ENCODE data around the gene USP21.

DNA sequence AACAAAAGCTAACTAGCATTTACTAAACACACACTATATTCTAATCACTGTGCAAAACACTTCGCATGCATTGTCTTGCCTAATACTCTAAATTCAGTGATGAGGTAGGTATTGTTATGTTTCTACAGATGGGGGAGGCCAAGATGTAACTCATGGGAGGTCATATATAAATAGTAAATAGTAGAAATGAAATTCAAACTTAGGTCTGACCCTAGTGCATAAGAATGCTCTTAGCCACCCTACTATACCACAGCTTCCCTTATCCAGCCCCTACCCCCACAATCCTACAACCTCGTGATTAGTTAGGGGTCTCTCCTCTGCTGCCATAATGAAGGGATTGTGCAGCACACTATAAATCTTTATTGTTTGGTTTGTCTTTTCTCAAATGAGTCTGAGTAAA is 44.7 kb upstream of the USP21 start:
- TF ChIP-seq FOXP2 (optimal IDR thresholded peaks at IDR 0.05; ENCODE audit: borderline replicate concordance, extremely low read depth, extremely low read length, insufficient read depth) (no peak), POLR2AphosphoS5 (IDR thresholded peaks at IDR 0.05; ENCODE audit: low read depth, low read length) (no peak)
- TF ChIP-seq, protein P1, sequence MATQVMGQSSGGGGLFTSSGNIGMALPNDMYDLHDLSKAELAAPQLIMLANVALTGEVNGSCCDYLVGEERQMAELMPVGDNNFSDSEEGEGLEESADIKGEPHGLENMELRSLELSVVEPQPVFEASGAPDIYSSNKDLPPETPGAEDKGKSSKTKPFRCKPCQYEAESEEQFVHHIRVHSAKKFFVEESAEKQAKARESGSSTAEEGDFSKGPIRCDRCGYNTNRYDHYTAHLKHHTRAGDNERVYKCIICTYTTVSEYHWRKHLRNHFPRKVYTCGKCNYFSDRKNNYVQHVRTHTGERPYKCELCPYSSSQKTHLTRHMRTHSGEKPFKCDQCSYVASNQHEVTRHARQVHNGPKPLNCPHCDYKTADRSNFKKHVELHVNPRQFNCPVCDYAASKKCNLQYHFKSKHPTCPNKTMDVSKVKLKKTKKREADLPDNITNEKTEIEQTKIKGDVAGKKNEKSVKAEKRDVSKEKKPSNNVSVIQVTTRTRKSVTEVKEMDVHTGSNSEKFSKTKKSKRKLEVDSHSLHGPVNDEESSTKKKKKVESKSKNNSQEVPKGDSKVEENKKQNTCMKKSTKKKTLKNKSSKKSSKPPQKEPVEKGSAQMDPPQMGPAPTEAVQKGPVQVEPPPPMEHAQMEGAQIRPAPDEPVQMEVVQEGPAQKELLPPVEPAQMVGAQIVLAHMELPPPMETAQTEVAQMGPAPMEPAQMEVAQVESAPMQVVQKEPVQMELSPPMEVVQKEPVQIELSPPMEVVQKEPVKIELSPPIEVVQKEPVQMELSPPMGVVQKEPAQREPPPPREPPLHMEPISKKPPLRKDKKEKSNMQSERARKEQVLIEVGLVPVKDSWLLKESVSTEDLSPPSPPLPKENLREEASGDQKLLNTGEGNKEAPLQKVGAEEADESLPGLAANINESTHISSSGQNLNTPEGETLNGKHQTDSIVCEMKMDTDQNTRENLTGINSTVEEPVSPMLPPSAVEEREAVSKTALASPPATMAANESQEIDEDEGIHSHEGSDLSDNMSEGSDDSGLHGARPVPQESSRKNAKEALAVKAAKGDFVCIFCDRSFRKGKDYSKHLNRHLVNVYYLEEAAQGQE (IDR thresholded peaks at IDR 0.05; ENCODE audit: insufficient read depth in 1 of 2, low read depth in 2 of 2, low read length in 2 of 2) = no peak

Data from PFSK-1 (cell line).